Uterus (tissue), 4 donors: ENCODE data around the gene ZNF460. TPM values are rescaled to one million over a fixed set of nuclear protein-coding genes. Genes with fewer than 3 reads are reported as not detected.

Experiments
- DNase-seq, 2 donors: peaks; one replicate each; pipeline ENCODE4 v3.0.0-alpha.2; 2019 to 2020
- H3K27ac ChIP-seq, 2 donors: fragments of 200-600 bp; sonication (generic); 1 replicate in 1 of 2; 2 replicates in 1 of 2; pipeline ENCODE4 v1.5.1; 2016 to 2018
- H3K27me3 ChIP-seq, 2 donors: fragments of 200-600 bp; sonication (generic); one replicate each; pipeline ENCODE4 v1.5.1; 2018 to 2019; ENCODE audit warnings: control low read depth in 1 of 2
- H3K36me3 ChIP-seq, 2 donors: fragments of 200-600 bp; sonication (generic); one replicate each; pipeline ENCODE4 v1.5.1; 2019; ENCODE audit warnings: control low read depth in 1 of 2
- H3K4me1 ChIP-seq, 2 donors: fragments of 200-600 bp; sonication (generic); one replicate each; pipeline ENCODE4 v1.5.1; 2018 to 2019; ENCODE audit warnings: control low read depth in 1 of 2
- H3K4me3 ChIP-seq, 2 donors: fragments of 200-600 bp; sonication (generic); 1 replicate in 1 of 2; 2 replicates in 1 of 2; pipeline ENCODE4 v1.5.1; 2018 to 2019; ENCODE audit warnings: mild to moderate bottlenecking in 1 of 2
- H3K9me3 ChIP-seq, 2 donors: fragments of 200-600 bp; sonication (generic); one replicate each; pipeline ENCODE4 v1.5.1; 2019; ENCODE audit warnings: control low read depth in 1 of 2
- CTCF ChIP-seq, 4 experiments: fragments of 200-600 bp in 2 of 4; fragments of 450-650 bp in 2 of 4; sonication (generic) in 2 of 4; IDR thresholded peaks; one replicate each; pipeline ENCODE4 v1.5.1; 2016 to 2019; ENCODE audit warnings: antibody characterized with exemption in 4 of 4, mild to moderate bottlenecking in 2 of 4, moderate library complexity in 1 of 4
- POLR2A ChIP-seq, 2 donors: fragments of 450-650 bp; IDR thresholded peaks; one replicate each; pipeline ENCODE4 v1.6.1; 2016; ENCODE audit warnings: antibody characterized with exemption in 2 of 2, mild to moderate bottlenecking in 1 of 2, moderate library complexity in 1 of 2
- intact Hi-C: fragments of 100-400 bp; cut with DNase I; formaldehyde crosslinking; loops from one replicate; pipeline ENCODE4 v1.15.1; 2023; ENCODE audit warnings: low total_unique reads
- total RNA-seq, 4 donors: library from RNA; depleted of rRNA in 3 of 4; stranded (reverse); fragments of >200 nt in 3 of 4; gene quantifications; one replicate each; pipeline versions ENCODE4 v1.1.0 to v1.2.4, GENCODE V29; 2014 to 2023
- donor health status: DM: yes; HTN: yes; CAD: no.

Gene ZNF460
- total RNA-seq, 4 donors from 2014 or later: 43.2 to 204 (median 68.7) TPM

GRCh38 chr19:57338877-57339276 lies 58.6 kb downstream of the ZNF460 start:
- no peak overlapping the region for H3K27ac ChIP-seq
- intact Hi-C loops: no loop called here

DNA sequence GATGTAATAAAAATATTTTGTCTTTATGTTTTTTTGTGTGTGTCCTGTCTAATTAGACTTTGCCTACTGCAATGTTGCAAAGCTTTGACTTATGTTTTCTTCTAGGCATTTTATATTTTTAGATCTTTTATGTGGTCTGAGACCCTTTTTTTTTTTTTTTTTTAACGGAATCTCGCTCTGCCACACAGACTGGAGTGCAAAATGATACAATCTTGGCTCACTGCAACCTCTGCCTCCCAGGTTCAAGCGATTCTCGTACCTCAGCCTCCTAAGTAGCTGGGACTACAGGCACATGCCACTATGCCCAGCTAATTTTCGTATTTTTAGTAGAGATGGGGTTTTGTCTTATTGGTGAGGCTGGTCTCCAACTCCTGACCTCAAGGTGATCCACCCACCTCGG lies 62.3 kb downstream of the ZNF460 start:
- intact Hi-C loops: no loop called here
- no peaks in the 10 kb centered on the region for H3K9me3 ChIP-seq
- TF ChIP-seq CTCF (IDR thresholded peaks at IDR 0.05): no peak
- TF ChIP-seq POLR2A (IDR thresholded peaks at IDR 0.05): no peak
- H3K27ac ChIP-seq: no peak overlapping the region
- no peaks in the 10 kb centered on the region for H3K4me1 ChIP-seq
- H3K36me3 ChIP-seq: no peaks in the 10 kb centered on the region
- no peaks in the 10 kb centered on the region for H3K27me3 ChIP-seq
- no peak overlapping the region for H3K4me3 ChIP-seq
- no peak for DNase-seq

More at GRCh38 chr19:57338877-57339276, 58.6 kb downstream of the ZNF460 start:
- no peak overlapping the region for H3K4me3 ChIP-seq
- no peaks in the 10 kb centered on the region for H3K4me1 ChIP-seq
- no peak for DNase-seq
- peaks cover 0 to 6% of the 10 kb centered on the region in 2 donors for H3K9me3 ChIP-seq
- TF ChIP-seq POLR2A (IDR thresholded peaks at IDR 0.05): no peak
- no peak for TF ChIP-seq CTCF (IDR thresholded peaks at IDR 0.05)
- no peaks in the 10 kb centered on the region for H3K36me3 ChIP-seq
- no peaks in the 10 kb centered on the region for H3K27me3 ChIP-seq

Other genes with a start within 250 kb of the ZNF460 start
- gene USP29, start 160.5 kb upstream of the ZNF460 start, total RNA-seq: under 1 TPM in 1 of 4 donors, not detected in 3; 0.21 TPM
- gene ZIM3, start 135.3 kb upstream of the ZNF460 start, total RNA-seq: not detected
- gene DUXA, start 113.0 kb upstream of the ZNF460 start, total RNA-seq: not detected
- gene ZNF264, start 89.0 kb upstream of the ZNF460 start, total RNA-seq: 100 to 1,000 TPM in 1 of 4 donors, 10 to 100 TPM in 3; 16.8 to 109 (median 44.0) TPM
- 1 to 10 TPM in 1 of 4 donors, not detected in 3; 1.5 TPM for gene AURKC, start 49.5 kb upstream of the ZNF460 start, total RNA-seq
- gene ZNF805, start 39.9 kb upstream of the ZNF460 start, total RNA-seq: 10 to 100 TPM in 3 of 4 donors, 1 to 10 TPM in 1; 2.1 to 65.3 (median 18.9) TPM
- 10 to 100 TPM in 2 of 4 donors, 1 to 10 TPM in 2; 5.9 to 31.2 (median 10.2) TPM for gene ZNF543, start 40.0 kb downstream of the ZNF460 start, total RNA-seq
- gene ZNF304, start 70.8 kb downstream of the ZNF460 start, total RNA-seq: 10 to 100 TPM in 2 of 4 donors, 1 to 10 TPM in 2; 4.1 to 25.0 (median 8.3) TPM
- 10 to 100 TPM in 2 of 4 donors, 1 to 10 TPM in 1, not detected in 1; 2.0 to 21.0 (median 10.6) TPM for gene TRAPPC2B, start 83.1 kb downstream of the ZNF460 start, total RNA-seq
- 1 to 10 TPM in 2 of 4 donors, not detected in 2; 2.1 to 5.7 TPM for gene ZNF547, start 83.1 kb downstream of the ZNF460 start, total RNA-seq
- gene ZNF548, start 109.4 kb downstream of the ZNF460 start, total RNA-seq: 10 to 100 TPM; 12.6 to 77.9 (median 53.1) TPM
- gene ZNF17, start 130.7 kb downstream of the ZNF460 start, total RNA-seq: 10 to 100 TPM; 14.9 to 41.6 (median 18.9) TPM
- 10 to 100 TPM in 3 of 4 donors, under 1 TPM in 1; 0.88 to 31.1 (median 11.6) TPM for gene ZNF749, start 154.8 kb downstream of the ZNF460 start, total RNA-seq
- gene VN1R1, start 176.7 kb downstream of the ZNF460 start, total RNA-seq: 1 to 10 TPM in 2 of 4 donors, under 1 TPM in 1, not detected in 1; under 0.01 to 2.2 (median 2.0) TPM
- 10 to 100 TPM in 3 of 4 donors, 1 to 10 TPM in 1; 7.2 to 48.0 (median 12.6) TPM for gene ZNF772, start 197.1 kb downstream of the ZNF460 start, total RNA-seq
- gene ZNF419, start 207.3 kb downstream of the ZNF460 start, total RNA-seq: 10 to 100 TPM in 3 of 4 donors, 1 to 10 TPM in 1; 2.6 to 69.4 (median 16.9) TPM
- 10 to 100 TPM in 3 of 4 donors, 1 to 10 TPM in 1; 2.9 to 34.3 (median 17.0) TPM for gene ZNF773, start 219.5 kb downstream of the ZNF460 start, total RNA-seq
- gene ZNF549, start 246.9 kb downstream of the ZNF460 start, total RNA-seq: 10 to 100 TPM in 2 of 4 donors, 1 to 10 TPM in 2; 8.2 to 38.9 (median 14.2) TPM